A549 treated with dexamethasone at 1 μM for 4 hours (cell line): ENCODE data around the gene CCDC167. TPM values are rescaled to one million over a fixed set of nuclear protein-coding genes. Genes with fewer than 3 reads are reported as not detected.

Source experiments
- total RNA-seq: library from RNA; stranded (reverse); fragments of 200-300 nt; extraction: Qiagen RNA extraction; gene quantifications from 5 replicates; pipeline ENCODE4 v1.2.3, GENCODE V29; 2022

Gene CCDC167
- total RNA-seq, result 37.5 to 52.4 TPM (median 40.4 TPM) in 5 replicates

GRCh38 chr6:37499433-37500293 is at the start of gene CCDC167:
Gene CCDC167, minus strand, starts transcription at chr6:37499893. Its CDS starts 30 bp downstream, at chr6:37499863.

Other genes starting within 250 kb of the CCDC167 start
- gene TBC1D22B, start 242.1 kb downstream of the CCDC167 start, total RNA-seq, result 4.5 to 6.0 TPM (median 5.6 TPM) in 5 replicates
- 0.35 to 1.1 TPM (median 0.60 TPM) in 5 replicates for gene TMEM217, start 241.7 kb downstream of the CCDC167 start, total RNA-seq
- gene RNF8, start 145.9 kb downstream of the CCDC167 start, total RNA-seq, result 21.7 to 29.5 TPM (median 27.3 TPM) in 5 replicates
- 14.5 to 17.7 TPM (median 17.1 TPM) in 5 replicates for gene CMTR1, start 66.7 kb downstream of the CCDC167 start, total RNA-seq
- 4.4 to 8.4 TPM (median 6.8 TPM) in 5 replicates for gene MDGA1, start 198.0 kb upstream of the CCDC167 start, total RNA-seq